ENCODE results near the gene ADIRF. TPM values are rescaled to one million over a fixed set of nuclear protein-coding genes. Genes with fewer than 3 reads are reported as not detected.
"Not testable (repeated sequence)": the region's sequence is repeated elsewhere in the genome, so short reads cannot be mapped to it uniquely, and the experiment has no call there.

Gene ADIRF
- total RNA-seq, 2 donors from 2014 or later: 188 to 212 TPM

GRCh38 chr10:87000491-87000890, 32.2 kb downstream of the ADIRF start:
- DNase-seq (ENCODE audit: low spot score): no peak

GRCh38 chr10:87007124-87007523, 38.8 kb downstream of the ADIRF start:
- intact Hi-C loops (cut with DNase I); DNase-seq (ENCODE audit: low spot score): not testable (repeated sequence)

More at GRCh38 chr10:87000491-87000890, 32.2 kb downstream of the ADIRF start:
- intact Hi-C loops (cut with DNase I): no loop called here

GRCh38 chr10:87007674-87008073, 39.4 kb downstream of the ADIRF start:
- DNase-seq (ENCODE audit: low spot score); intact Hi-C loops (cut with DNase I): not testable (repeated sequence)

GRCh38 chr10:87008303-87008702, 40.0 kb downstream of the ADIRF start:
- DNase-seq (ENCODE audit: low spot score); intact Hi-C loops (cut with DNase I): not testable (repeated sequence)

GRCh38 chr10:87009134-87009696, 40.9 kb downstream of the ADIRF start:
- not testable (repeated sequence) for DNase-seq (ENCODE audit: low spot score)

GRCh38 chr10:87013528-87013927, 45.2 kb downstream of the ADIRF start:
- intact Hi-C loops (cut with DNase I): not testable (repeated sequence)

More at GRCh38 chr10:87009134-87009696, 40.9 kb downstream of the ADIRF start:
- intact Hi-C loops (cut with DNase I): not testable (repeated sequence)

GRCh38 chr10:87014986-87015716, 46.9 kb downstream of the ADIRF start:
- intact Hi-C loops (cut with DNase I); DNase-seq (ENCODE audit: low spot score): not testable (repeated sequence)

More at GRCh38 chr10:87013528-87013927, 45.2 kb downstream of the ADIRF start:
- DNase-seq (ENCODE audit: low spot score): not testable (repeated sequence)

GRCh38 chr10:87018127-87018526, 49.8 kb downstream of the ADIRF start:
- DNase-seq (ENCODE audit: low spot score); intact Hi-C loops (cut with DNase I): not testable (repeated sequence)

- intact Hi-C loops (cut with DNase I); DNase-seq (ENCODE audit: low spot score): not testable (repeated sequence)
Measured at GRCh38 chr10:87019066-87019465, 50.8 kb downstream of the ADIRF start.

- DNase-seq (ENCODE audit: low spot score); intact Hi-C loops (cut with DNase I): not testable (repeated sequence)
Measured at GRCh38 chr10:87019504-87019903, 51.2 kb downstream of the ADIRF start.

GRCh38 chr10:87020056-87020455, 51.8 kb downstream of the ADIRF start, which contains the start of gene FAM25A:
TSS of gene FAM25A (plus strand) at chr10:87020294. CDS start at chr10:87020325, 31 bp downstream.
- intact Hi-C loops (cut with DNase I); DNase-seq (ENCODE audit: low spot score): not testable (repeated sequence)

Other genes with a start within 250 kb of the ADIRF start
- gene BMPR1A, start 211.9 kb upstream of the ADIRF start, total RNA-seq: 10 to 100 TPM; 68.0 to 75.8 TPM
- 10 to 100 TPM; 46.6 to 57.0 TPM for gene MMRN2, start 10.9 kb upstream of the ADIRF start, total RNA-seq
- 10 to 100 TPM; 55.9 to 61.1 TPM for gene SNCG, start 9.9 kb upstream of the ADIRF start, total RNA-seq
- gene FAM25A, start 51.8 kb downstream of the ADIRF start, total RNA-seq: not detected
- 100 to 1,000 TPM; 126 to 138 TPM for gene GLUD1, start 126.4 kb downstream of the ADIRF start, total RNA-seq
- 10 to 100 TPM; 35.1 to 35.8 TPM for gene SHLD2, start 126.7 kb downstream of the ADIRF start, total RNA-seq

Data from posterior vena cava (tissue), 2 donors.